ENCODE results near the gene STN1. TPM values are rescaled to one million over a fixed set of nuclear protein-coding genes. Genes with fewer than 3 reads are reported as not detected.
"Not testable (repeated sequence)": the region's sequence is repeated elsewhere in the genome, so short reads cannot be mapped to it uniquely, and the experiment has no call there.

Gene STN1
- total and polyA plus RNA-seq, 5 donors from 2014 or later = 44.1 to 122 (median 106) TPM

DNA sequence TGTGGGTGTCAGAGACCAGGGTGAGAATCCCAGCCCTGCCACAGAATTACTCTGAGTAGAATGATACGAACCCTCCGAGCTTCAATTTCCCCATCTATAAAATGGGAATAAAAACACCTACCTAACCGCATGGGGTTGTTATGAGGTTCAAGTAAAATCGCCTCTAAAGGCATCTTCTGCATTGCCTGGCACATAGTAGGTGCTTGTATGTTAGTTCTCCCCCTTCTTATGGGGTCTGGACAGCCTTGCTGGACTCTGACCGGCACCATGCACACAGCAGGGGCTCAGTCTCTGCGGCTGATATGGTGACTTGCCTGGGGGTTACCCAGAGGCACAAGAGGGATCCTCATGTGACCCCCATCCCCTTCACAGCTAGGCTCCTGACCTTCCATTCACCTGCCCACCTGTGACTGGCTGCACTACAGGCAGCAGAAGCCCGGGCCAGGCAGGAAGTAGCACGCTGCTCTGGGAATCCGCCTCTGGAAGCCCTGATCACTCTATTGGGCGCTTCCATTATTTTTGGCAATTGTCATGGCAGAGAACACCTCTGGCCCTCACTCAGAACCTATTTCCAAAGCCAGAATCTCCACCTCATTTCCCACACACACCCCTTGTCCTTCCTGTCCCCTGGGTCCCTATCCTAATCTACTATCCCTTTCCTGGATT lies 68.6 kb downstream of the STN1 start:
- Mint-ChIP-seq H3K4me1 (peaks cover 17 to 41% (median 30%) of the 10 kb centered on the region in 4 donors), H3K36me3 (peaks cover 3% of the 10 kb centered on the region), H3K4me3 (no peak overlapping the region), H3K27ac (peak overlapping the region in 1 of 3 donors; percentile 23), H3K9me3 (peaks cover 0 to 3% (median 0%) of the 10 kb centered on the region in 7 donors), H3K27me3 (peaks cover 12% of the 10 kb centered on the region)
- Histone ChIP-seq H3K27ac (ENCODE audit: insufficient read depth, low read length, poor library complexity, severe bottlenecking) (no peak overlapping the region), H3K4me1 (ENCODE audit: control insufficient read depth, insufficient read depth, low read length, poor library complexity, severe bottlenecking) (peaks cover 20% of the 10 kb centered on the region), H3K9me3 (ENCODE audit: control insufficient read depth in 2 of 2, low read length in 2 of 2) (no peaks in the 10 kb centered on the region), H3K36me3 (ENCODE audit: control insufficient read depth, insufficient read depth, low read length) (no peaks in the 10 kb centered on the region), H3K27me3 (ENCODE audit: control insufficient read depth, insufficient read depth, low read length) (peaks cover 4% of the 10 kb centered on the region), H3K4me3 (ENCODE audit: low read depth, low read length) (no peak overlapping the region)
- DNase-seq (no peak), ATAC-seq (ENCODE audit: low read depth in 2 of 2) (no peak)

DNA sequence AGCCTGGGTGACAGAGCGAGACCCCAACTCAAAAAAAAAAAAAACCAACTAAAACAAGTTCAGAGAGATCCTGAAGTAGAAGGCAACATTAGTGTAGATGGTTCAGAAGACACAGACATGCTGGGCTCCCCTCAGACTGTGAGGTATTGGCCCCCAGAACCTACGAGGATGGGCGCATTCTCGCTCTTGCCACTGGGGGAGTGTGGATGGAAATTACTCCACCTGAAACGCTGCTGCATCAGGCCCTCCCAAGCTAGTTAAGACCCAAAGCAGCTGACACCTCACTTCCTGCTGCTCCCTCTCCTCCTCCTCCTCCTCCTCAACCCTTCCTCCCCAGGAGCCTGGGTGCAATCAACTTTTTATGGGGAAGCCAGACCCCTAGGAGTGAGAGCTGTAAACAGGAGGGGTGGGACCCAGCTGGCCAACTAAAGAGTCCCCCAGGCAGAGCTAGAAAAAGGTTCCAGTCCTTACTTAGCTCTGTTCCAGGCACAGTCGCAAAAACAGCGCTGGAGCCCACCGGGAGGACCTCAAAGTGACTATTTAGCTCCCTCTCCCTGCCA lies 70.0 kb downstream of the STN1 start:
- Histone ChIP-seq H3K27me3 (ENCODE audit: control insufficient read depth, insufficient read depth, low read length) (no peaks in the 10 kb centered on the region), H3K9me3 (ENCODE audit: control insufficient read depth in 2 of 2, low read length in 2 of 2) (no peaks in the 10 kb centered on the region), H3K4me3 (ENCODE audit: low read depth, low read length) (no peak overlapping the region), H3K27ac (ENCODE audit: insufficient read depth, low read length, poor library complexity, severe bottlenecking) (no peak overlapping the region), H3K36me3 (ENCODE audit: control insufficient read depth, insufficient read depth, low read length) (no peaks in the 10 kb centered on the region), H3K4me1 (ENCODE audit: control insufficient read depth, insufficient read depth, low read length, poor library complexity, severe bottlenecking) (peaks cover 14% of the 10 kb centered on the region)
- Mint-ChIP-seq H3K27me3 (peaks cover 4% of the 10 kb centered on the region), H3K27ac (peak overlapping the region in 1 of 3 donors; percentile 43), H3K9me3 (no peaks in the 10 kb centered on the region), H3K36me3 (peaks cover 2% of the 10 kb centered on the region), H3K4me3 (no peak overlapping the region), H3K4me1 (peaks cover 17 to 35% (median 19%) of the 10 kb centered on the region in 4 donors)
- no peak for ATAC-seq (ENCODE audit: low read depth in 2 of 2)
- DNase-seq = peak in 1 of 3 donors; percentile 52

DNA sequence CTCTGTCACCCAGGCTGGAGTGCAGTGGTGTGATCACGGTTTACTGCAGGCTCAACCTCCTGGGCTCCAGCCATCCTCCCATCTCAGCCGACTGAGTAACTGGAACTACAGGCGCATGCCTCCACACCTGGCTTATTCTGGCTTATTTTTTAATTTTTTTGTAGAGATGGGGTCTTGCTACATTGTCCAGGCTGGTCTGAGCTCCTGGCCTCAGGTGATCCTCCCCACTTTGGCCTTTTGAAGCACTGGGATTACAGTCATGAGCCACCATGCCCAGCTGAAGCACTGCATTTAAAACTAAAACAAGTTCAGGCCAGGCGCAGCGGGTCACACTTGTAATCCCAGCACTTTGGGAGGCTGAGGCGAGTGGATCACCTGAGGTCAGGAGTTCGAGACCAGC lies 70.6 kb downstream of the STN1 start:
- Histone ChIP-seq H3K27me3 (ENCODE audit: control insufficient read depth, insufficient read depth, low read length) (no peaks in the 10 kb centered on the region), H3K4me1 (ENCODE audit: control insufficient read depth, insufficient read depth, low read length, poor library complexity, severe bottlenecking) (peaks cover 14% of the 10 kb centered on the region), H3K9me3 (ENCODE audit: control insufficient read depth in 2 of 2, low read length in 2 of 2) (no peaks in the 10 kb centered on the region), H3K4me3 (ENCODE audit: low read depth, low read length) (no peak overlapping the region), H3K36me3 (ENCODE audit: control insufficient read depth, insufficient read depth, low read length) (no peaks in the 10 kb centered on the region), H3K27ac (ENCODE audit: insufficient read depth, low read length, poor library complexity, severe bottlenecking) (no peak overlapping the region)
- Mint-ChIP-seq H3K27ac (peak overlapping the region in 2 of 3 donors; percentile 1 to 79), H3K27me3 (no peaks in the 10 kb centered on the region), H3K4me1 (peaks cover 17 to 34% (median 21%) of the 10 kb centered on the region in 4 donors), H3K9me3 (no peaks in the 10 kb centered on the region), H3K36me3 (no peaks in the 10 kb centered on the region), H3K4me3 (no peak overlapping the region)
- no peak for ATAC-seq (ENCODE audit: low read depth in 2 of 2)
- DNase-seq = no peak

DNA sequence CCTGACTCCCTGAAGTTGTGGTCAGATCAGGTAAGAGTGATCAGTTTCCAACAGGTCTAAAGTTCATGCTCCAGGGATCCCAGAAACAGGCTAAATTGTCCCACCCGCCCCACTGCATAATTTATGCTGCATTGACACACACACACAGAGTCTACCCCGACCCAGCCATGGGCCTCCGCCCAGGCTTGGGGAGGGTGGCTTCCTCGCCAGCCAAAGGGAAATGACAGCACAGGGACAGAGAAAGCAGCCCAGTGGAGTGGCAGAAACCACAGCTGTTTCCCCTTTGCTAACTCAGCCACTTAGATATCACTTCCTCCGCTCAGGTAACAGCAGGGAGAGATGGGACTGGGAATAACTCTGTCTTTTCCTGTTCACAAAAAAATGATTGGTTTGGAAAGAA lies 72.0 kb downstream of the STN1 start:
- H3K4me1 Mint-ChIP-seq = peaks cover 17 to 34% (median 22%) of the 10 kb centered on the region in 4 donors

DNA sequence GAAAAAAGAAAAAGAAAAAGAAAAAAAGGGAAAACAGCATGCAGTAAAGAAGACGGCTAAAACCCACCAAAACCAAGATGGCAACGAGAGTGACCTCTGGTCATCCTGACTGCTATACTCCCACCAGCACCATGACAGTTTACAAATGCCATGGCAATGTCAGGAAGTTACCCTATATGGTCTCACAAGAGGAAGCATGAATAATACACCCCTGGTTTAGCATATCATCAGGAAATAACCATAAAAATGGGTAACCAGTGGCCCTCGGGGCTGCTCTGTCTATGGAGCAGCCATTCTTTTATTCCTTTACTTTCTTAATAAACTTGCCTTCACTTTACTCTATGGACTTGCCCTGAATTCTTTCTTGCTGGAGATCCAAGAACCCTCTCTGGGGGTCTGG lies 72.6 kb downstream of the STN1 start:
- not testable (repeated sequence) for H3K9me3 Mint-ChIP-seq; H3K27me3 Mint-ChIP-seq; H3K4me3 ChIP-seq (ENCODE audit: low read depth, low read length); H3K36me3 ChIP-seq (ENCODE audit: control insufficient read depth, insufficient read depth, low read length); ATAC-seq (ENCODE audit: low read depth in 2 of 2); H3K27me3 ChIP-seq (ENCODE audit: control insufficient read depth, insufficient read depth, low read length); H3K27ac ChIP-seq (ENCODE audit: insufficient read depth, low read length, poor library complexity, severe bottlenecking); H3K36me3 Mint-ChIP-seq; H3K9me3 ChIP-seq (ENCODE audit: control insufficient read depth in 2 of 2, low read length in 2 of 2); DNase-seq
- peaks cover 14% of the 10 kb centered on the region for H3K4me1 ChIP-seq (ENCODE audit: control insufficient read depth, insufficient read depth, low read length, poor library complexity, severe bottlenecking)
- peak overlapping the region; percentile 79 to 90 (median 90) for H3K27ac Mint-ChIP-seq
- H3K4me3 Mint-ChIP-seq = peak overlapping the region in 2 of 4 donors; percentile 62 to 64
- H3K4me1 Mint-ChIP-seq = peaks cover 17 to 34% (median 22%) of the 10 kb centered on the region in 4 donors

More for the DNA sequence above, 72.0 kb downstream of the STN1 start:
- DNase-seq (peak in 2 of 3 donors; percentile 27 to 73), ATAC-seq (ENCODE audit: low read depth in 2 of 2) (peak; percentile 87 to 90)
- no peaks in the 10 kb centered on the region for H3K36me3 Mint-ChIP-seq
- no peaks in the 10 kb centered on the region for H3K36me3 ChIP-seq (ENCODE audit: control insufficient read depth, insufficient read depth, low read length)
- H3K27me3 Mint-ChIP-seq = no peaks in the 10 kb centered on the region
- peaks cover 14% of the 10 kb centered on the region for H3K4me1 ChIP-seq (ENCODE audit: control insufficient read depth, insufficient read depth, low read length, poor library complexity, severe bottlenecking)
- no peaks in the 10 kb centered on the region for H3K9me3 ChIP-seq (ENCODE audit: control insufficient read depth in 2 of 2, low read length in 2 of 2)
- no peaks in the 10 kb centered on the region for H3K9me3 Mint-ChIP-seq
- no peaks in the 10 kb centered on the region for H3K27me3 ChIP-seq (ENCODE audit: control insufficient read depth, insufficient read depth, low read length)
- H3K4me3 Mint-ChIP-seq = peak overlapping the region; percentile 52 to 68 (median 63)
- H3K4me3 ChIP-seq (ENCODE audit: low read depth, low read length) = peak overlapping the region; percentile 56
- H3K27ac Mint-ChIP-seq = peak overlapping the region; percentile 29 to 90 (median 79)
- no peak overlapping the region for H3K27ac ChIP-seq (ENCODE audit: insufficient read depth, low read length, poor library complexity, severe bottlenecking)

DNA sequence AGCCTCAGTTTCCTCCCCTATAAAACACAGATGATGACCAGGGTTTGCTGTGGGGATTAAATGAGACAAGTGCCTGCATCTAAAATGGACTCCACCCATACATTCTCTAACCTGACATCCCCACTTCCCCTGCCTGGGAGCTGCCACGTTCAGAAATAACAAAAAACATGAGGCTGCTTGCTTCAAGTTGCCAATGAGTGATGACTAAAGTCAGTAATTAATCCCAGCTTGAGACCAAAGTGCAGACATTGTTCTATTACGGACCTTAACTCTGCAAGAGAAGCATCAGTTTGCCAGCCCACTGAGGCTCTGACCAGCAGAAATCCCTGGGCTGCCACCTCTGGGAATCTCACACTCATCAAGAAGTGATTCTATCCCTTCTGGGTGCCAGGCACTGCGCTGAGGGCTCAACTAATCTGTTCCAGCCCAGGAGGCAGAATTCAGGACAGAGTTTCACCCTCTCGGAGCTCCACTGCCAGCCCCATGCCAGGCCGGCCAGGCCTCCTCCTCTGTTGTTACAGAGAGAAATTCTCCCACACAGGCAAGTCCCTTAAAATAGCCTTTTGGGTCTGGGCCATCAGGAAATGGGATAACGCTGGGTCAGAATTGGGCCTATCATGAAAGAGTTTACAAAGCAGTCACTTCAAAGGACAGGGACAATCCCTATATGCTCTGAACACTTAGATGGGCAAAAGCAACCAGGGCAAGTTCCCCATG lies 74.0 kb downstream of the STN1 start:
- Mint-ChIP-seq H3K36me3 (no peaks in the 10 kb centered on the region), H3K4me3 (no peak overlapping the region), H3K4me1 (peaks cover 17 to 34% (median 22%) of the 10 kb centered on the region in 4 donors), H3K27ac (peak overlapping the region in 1 of 3 donors; percentile 12), H3K27me3 (no peaks in the 10 kb centered on the region), H3K9me3 (no peaks in the 10 kb centered on the region)
- Histone ChIP-seq H3K27ac (ENCODE audit: insufficient read depth, low read length, poor library complexity, severe bottlenecking) (no peak overlapping the region), H3K4me3 (ENCODE audit: low read depth, low read length) (no peak overlapping the region), H3K27me3 (ENCODE audit: control insufficient read depth, insufficient read depth, low read length) (no peaks in the 10 kb centered on the region), H3K4me1 (ENCODE audit: control insufficient read depth, insufficient read depth, low read length, poor library complexity, severe bottlenecking) (peaks cover 14% of the 10 kb centered on the region), H3K9me3 (ENCODE audit: control insufficient read depth in 2 of 2, low read length in 2 of 2) (no peaks in the 10 kb centered on the region), H3K36me3 (ENCODE audit: control insufficient read depth, insufficient read depth, low read length) (no peaks in the 10 kb centered on the region)
- no peak for ATAC-seq (ENCODE audit: low read depth in 2 of 2)
- no peak for DNase-seq

DNA sequence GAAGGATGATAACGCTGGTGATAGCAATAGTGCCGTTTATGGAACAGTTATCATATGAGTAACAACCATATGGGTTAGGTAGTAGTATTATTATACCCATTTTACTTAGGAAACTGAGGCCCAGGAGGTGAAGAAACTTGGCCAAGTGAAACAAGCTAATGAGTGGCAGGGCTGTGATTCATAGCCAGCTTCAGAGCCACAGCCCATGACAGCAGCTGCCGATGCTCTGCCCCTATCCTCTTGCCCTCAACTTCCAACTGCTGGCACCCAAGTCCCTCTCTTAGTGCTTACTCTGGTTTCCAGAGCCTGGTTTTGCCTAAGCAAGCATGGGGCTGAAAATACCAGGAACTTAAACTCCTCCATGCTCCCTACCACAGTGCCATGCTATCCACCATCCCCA lies 74.9 kb downstream of the STN1 start:
- Histone ChIP-seq H3K4me3 (ENCODE audit: low read depth, low read length) (no peak overlapping the region), H3K4me1 (ENCODE audit: control insufficient read depth, insufficient read depth, low read length, poor library complexity, severe bottlenecking) (peaks cover 14% of the 10 kb centered on the region), H3K9me3 (ENCODE audit: control insufficient read depth in 2 of 2, low read length in 2 of 2) (no peaks in the 10 kb centered on the region), H3K27ac (ENCODE audit: insufficient read depth, low read length, poor library complexity, severe bottlenecking) (no peak overlapping the region), H3K27me3 (ENCODE audit: control insufficient read depth, insufficient read depth, low read length) (no peaks in the 10 kb centered on the region), H3K36me3 (ENCODE audit: control insufficient read depth, insufficient read depth, low read length) (no peaks in the 10 kb centered on the region)
- H3K36me3 Mint-ChIP-seq = no peaks in the 10 kb centered on the region
- H3K9me3 Mint-ChIP-seq = no peaks in the 10 kb centered on the region
- peak overlapping the region in 1 of 3 donors; percentile 3 for H3K27ac Mint-ChIP-seq
- no peaks in the 10 kb centered on the region for H3K27me3 Mint-ChIP-seq
- peaks cover 14 to 29% (median 22%) of the 10 kb centered on the region in 4 donors for H3K4me1 Mint-ChIP-seq
- H3K4me3 Mint-ChIP-seq = peak overlapping the region in 1 of 4 donors; percentile 7
- ATAC-seq (ENCODE audit: low read depth in 2 of 2) (no peak), DNase-seq (no peak)
